B cell (primary cell): ENCODE results near the gene PSKH1. TPM values are rescaled to one million over a fixed set of nuclear protein-coding genes. Genes with fewer than 3 reads are reported as not detected.

Experiments used
- ATAC-seq: fragments of 200-7000 bp; cut with Tn5 transposase; one replicate; pipeline ENCODE4 v1.10.0; 2021; ENCODE audit warnings: low read depth, mild to moderate bottlenecking, moderate number of reproducible peaks, moderate library complexity
- CTCF ChIA-PET: fragments of 350-600 bp; sonication (Branson Sonifier 250); formaldehyde crosslinking; loops from one replicate; lab custom pipeline; 2021; ENCODE audit warnings: antibody characterized with exemption, inconsistent platforms; lab: Charles Lee
- POLR2A ChIA-PET: fragments of 350-600 bp; sonication (Branson Sonifier 250); formaldehyde crosslinking; loops from one replicate; lab custom pipeline; 2021; ENCODE audit warnings: antibody characterized with exemption; lab: Charles Lee
- DNase-seq: peaks from one replicate; pipeline ENCODE4 v3.0.0; 2013
- H2AFZ ChIP-seq: 2 replicates; pipeline ENCODE4 v1.6.1; 2012; ENCODE audit warnings: mild to moderate bottlenecking, low read depth, low read length; ENCODE audit not compliant: insufficient read depth, poor library complexity, severe bottlenecking
- H3K27ac ChIP-seq, 2 donors: 1 replicate in 1 of 2; 2 replicates in 1 of 2; pipeline ENCODE4 v1.5.1; 2012 to 2013; ENCODE audit warnings: low read length in 2 of 2, mild to moderate bottlenecking in 2 of 2, moderate library complexity in 1 of 2
- H3K27me3 ChIP-seq, 4 experiments: fragments of 200-600 bp in 1 of 4; sonication (generic) in 1 of 4; replicated peaks in 1 of 4; 1 replicate in 2 of 4; 2 replicates in 2 of 4; pipeline versions ENCODE4 v1.6.1 to v1.7.0; 2013 to 2016; ENCODE audit warnings: low read length in 3 of 4, mild to moderate bottlenecking in 2 of 4, mixed read lengths in 1 of 4, moderate library complexity in 1 of 4; ENCODE audit not compliant: insufficient read depth in 4 of 4, control insufficient read depth in 3 of 4; ENCODE audit errors: control extremely low read depth in 1 of 4
- H3K36me3 ChIP-seq, 2 experiments: replicated peaks in 1 of 2; 1 replicate in 1 of 2; 2 replicates in 1 of 2; pipeline versions ENCODE4 v1.6.1 to v1.7.1; 2013; ENCODE audit warnings: low read length in 1 of 2; ENCODE audit not compliant: insufficient read depth in 2 of 2, control insufficient read depth in 1 of 2; ENCODE audit errors: control extremely low read depth in 1 of 2, extremely low read depth in 1 of 2
- H3K4me1 ChIP-seq, 2 donors: fragments of 200-600 bp in 1 of 2; sonication (generic) in 1 of 2; 1 replicate in 1 of 2; 2 replicates in 1 of 2; pipeline versions ENCODE4 v1.5.1 to v1.6.1; 2013 to 2017; ENCODE audit warnings: low read length in 2 of 2; ENCODE audit not compliant: control insufficient read depth in 2 of 2, insufficient read depth in 2 of 2
- H3K4me2 ChIP-seq: replicated peaks from 2 replicates; pipeline ENCODE3; 2012; ENCODE audit warnings: mild to moderate bottlenecking, low read depth, low read length; ENCODE audit not compliant: poor library complexity, severe bottlenecking
- H3K4me3 ChIP-seq, 5 experiments: fragments of 200-600 bp in 1 of 5; sonication (generic) in 1 of 5; 1 replicate in 3 of 5; 2 replicates in 2 of 5; pipeline versions ENCODE4 v1.5.1 to v1.7.0; 2011 to 2016; ENCODE audit warnings: low read length in 4 of 5, mild to moderate bottlenecking in 4 of 5, low read depth in 2 of 5, control low read depth in 1 of 5, moderate library complexity in 1 of 5; ENCODE audit not compliant: insufficient read depth in 1 of 5; ENCODE audit errors: control extremely low read depth in 1 of 5, extremely low read depth in 1 of 5
- H3K79me2 ChIP-seq: fragments of 200-600 bp; sonication (generic); one replicate; pipeline ENCODE4 v1.6.0; 2016; ENCODE audit warnings: low read length; ENCODE audit not compliant: control insufficient read depth, insufficient read depth
- H3K9ac ChIP-seq: fragments of 200-600 bp; sonication (generic); 2 replicates; pipeline ENCODE4 v1.6.1; 2017; ENCODE audit warnings: mild to moderate bottlenecking, low read length, moderate library complexity
- H3K9me3 ChIP-seq, 3 donors: one replicate each; pipeline versions ENCODE4 v1.6.1 to v1.7.1; 2013; ENCODE audit warnings: low read length in 2 of 3; ENCODE audit not compliant: control insufficient read depth in 2 of 3, insufficient read depth in 1 of 3; ENCODE audit errors: control extremely low read depth in 1 of 3
- H4K20me1 ChIP-seq: 2 replicates; pipeline ENCODE4 v1.6.0; 2012; ENCODE audit warnings: mild to moderate bottlenecking, low read length; ENCODE audit not compliant: insufficient read depth, control insufficient read depth, poor library complexity, severe bottlenecking
- H3K27ac Mint-ChIP-seq: one replicate; pipeline ENCODE4 v1.8.0; 2021; ENCODE audit warnings: mixed read lengths
- H3K27me3 Mint-ChIP-seq: one replicate; pipeline ENCODE4 v1.8.0; 2021; ENCODE audit warnings: mixed read lengths
- H3K4me1 Mint-ChIP-seq: one replicate; pipeline ENCODE4 v1.8.0; 2021; ENCODE audit warnings: mixed read lengths
- H3K4me3 Mint-ChIP-seq: one replicate; pipeline ENCODE4 v1.8.0; 2021; ENCODE audit warnings: mixed read lengths
- H3K9me3 Mint-ChIP-seq: one replicate; pipeline ENCODE4 v1.8.0; 2022; ENCODE audit warnings: mixed read lengths; ENCODE audit not compliant: insufficient read depth
- CTCF ChIP-seq: fragments of 200-600 bp; IDR thresholded peaks from one replicate; pipeline ENCODE4 v1.8.0; 2022; ENCODE audit warnings: antibody characterized with exemption, mild to moderate bottlenecking
- EZH2 ChIP-seq: IDR thresholded peaks from 2 replicates; pipeline ENCODE4 v1.6.1; 2012; ENCODE audit warnings: borderline replicate concordance, low read depth, mild to moderate bottlenecking, moderate library complexity, low read length; ENCODE audit not compliant: insufficient read depth, poor library complexity, severe bottlenecking
- WGBS: methylation state at CpG from one replicate; pipeline ENCODE4 v1.1.5; 2013; ENCODE audit warnings: missing lambda C conversion rate; ENCODE audit not compliant: insufficient coverage; 5-methylcytosine and 5-hydroxymethylcytosine counted together
- intact Hi-C: fragments of 100-400 bp; cut with micrococcal nuclease; formaldehyde crosslinking; loops from one replicate; pipeline ENCODE4 v1.10.0; 2022
- polyA plus RNA-seq: library from polyadenylated mRNA; depleted of rRNA; stranded (reverse); fragments of >200 nt; gene quantifications from 2 replicates; pipeline ENCODE4 v1.2.3, GENCODE V29; 2012
- total RNA-seq, 2 donors: library from RNA; stranded (reverse); fragments of 120-200 nt in 1 of 2; gene quantifications; 1 replicate in 1 of 2; 2 replicates in 1 of 2; pipeline versions ENCODE4 v1.2.3 to v1.2.4, GENCODE V29; 2013 to 2022

The PSKH1 gene
- total and polyA plus RNA-seq, 2 donors (not counting 1 experiment from before 2014, with no cell fraction given): 20.1 to 29.1 TPM

GRCh38 chr16:67940446-67941089 lies 47.5 kb downstream of the PSKH1 start:
- Histone ChIP-seq H3K4me2 (peak overlapping the region; percentile 32), H3K4me3 (no peak overlapping the region), H3K36me3 (peaks cover 0 to 3% of the 10 kb centered on the region in 2 experiments), H3K9me3 (no peaks in the 10 kb centered on the region), H3K9ac (no peak overlapping the region), H3K4me1 (peaks cover 18 to 40% of the 10 kb centered on the region in 2 donors), H3K27me3 (no peaks in the 10 kb centered on the region), H3K27ac (no peak overlapping the region), H3K79me2 (peaks cover 68% of the 10 kb centered on the region), H4K20me1 (peaks cover 17% of the 10 kb centered on the region), H2AFZ (no peak overlapping the region)
- ChIA-PET CTCF (interaction anchor here (0.7 to 2.9 kb wide), 10 partner anchors 9 to 309 kb away, joined by 3 to 11 read pairs (median 5); no protein-coding TSS in a partner anchor), POLR2A (interaction anchor here (0.6 to 1.4 kb wide), 2 partner anchors 23 to 65 kb away, joined by 4 read pairs; no protein-coding TSS in a partner anchor)
- intact Hi-C loops: no loop called here
- ATAC-seq (no peak), DNase-seq (no peak)
- Mint-ChIP-seq H3K9me3 (no peaks in the 10 kb centered on the region), H3K4me1 (peaks cover 26% of the 10 kb centered on the region), H3K27me3 (no peaks in the 10 kb centered on the region), H3K27ac (peak overlapping the region; percentile 74), H3K4me3 (no peak overlapping the region)
- 96% methylated on average over 3 of the region's 5 CpGs for WGBS
- TF ChIP-seq CTCF: no peak
- TF ChIP-seq EZH2: no peak
